Keratinocyte (primary cell): Measurements from ENCODE around the gene LRRC71. TPM values are rescaled to one million over a fixed set of nuclear protein-coding genes. Genes with fewer than 3 reads are reported as not detected.

Experiments used
- DNase-seq: peaks from one replicate; pipeline ENCODE4 v3.0.0-alpha.2; 2011; ENCODE audit warnings: low read depth, missing footprints, low spot score
- FAIRE-seq: peaks from 2 replicates; lab custom pipeline; 2011; peaks lifted over from hg19 to GRCh38; lab: Jason Lieb, UNC
- H2AFZ ChIP-seq: 2 replicates; pipeline ENCODE4 v1.6.0; 2012; ENCODE audit warnings: low read length, control low read depth, inconsistent platforms; ENCODE audit not compliant: control insufficient read depth
- H3K27ac ChIP-seq: 2 replicates; pipeline ENCODE4 v1.5.1; 2011; ENCODE audit warnings: low read length; ENCODE audit not compliant: control insufficient read depth, insufficient read depth
- H3K27me3 ChIP-seq: 3 replicates; pipeline ENCODE4 v1.6.0; 2011; ENCODE audit warnings: low read length; ENCODE audit not compliant: control insufficient read depth, insufficient read depth; ENCODE audit errors: extremely low read depth
- H3K36me3 ChIP-seq, 2 experiments: 2 replicates in 1 of 2; 3 replicates in 1 of 2; pipeline ENCODE4 v1.5.1; 2011; ENCODE audit warnings: low read length in 2 of 2, mild to moderate bottlenecking in 1 of 2; ENCODE audit not compliant: control insufficient read depth in 2 of 2, insufficient read depth in 2 of 2; ENCODE audit errors: extremely low read depth in 1 of 2
- H3K4me1 ChIP-seq: 3 replicates; pipeline ENCODE4 v1.5.1; 2011; ENCODE audit warnings: low read length; ENCODE audit not compliant: control insufficient read depth, insufficient read depth; ENCODE audit errors: extremely low read depth
- H3K4me2 ChIP-seq: 3 replicates; pipeline ENCODE4 v1.6.0; 2011; ENCODE audit warnings: low read depth, low read length; ENCODE audit not compliant: control insufficient read depth, insufficient read depth; ENCODE audit errors: extremely low read depth
- H3K4me3 ChIP-seq, 3 experiments: fragments of 200-600 bp in 1 of 3; sonication (generic) in 1 of 3; 2 replicates in 2 of 3; 3 replicates in 1 of 3; pipeline ENCODE4 v1.5.1; 2011 to 2016; ENCODE audit warnings: low read length in 3 of 3, mild to moderate bottlenecking in 3 of 3, control low read depth in 2 of 3, inconsistent platforms in 1 of 3, low read depth in 1 of 3, mixed read lengths in 1 of 3, mixed run types in 1 of 3, moderate library complexity in 1 of 3; ENCODE audit not compliant: control insufficient read depth in 2 of 3, insufficient read depth in 2 of 3; ENCODE audit errors: extremely low read depth in 1 of 3
- H3K79me2 ChIP-seq: 2 replicates; pipeline ENCODE4 v1.6.0; 2012; ENCODE audit warnings: low read length; ENCODE audit not compliant: control insufficient read depth, insufficient read depth
- H3K9ac ChIP-seq: 3 replicates; pipeline ENCODE4 v1.6.0; 2011; ENCODE audit warnings: low read length; ENCODE audit not compliant: control insufficient read depth, insufficient read depth; ENCODE audit errors: extremely low read depth
- H3K9me1 ChIP-seq: 3 replicates; pipeline ENCODE4 v1.6.0; 2011; ENCODE audit warnings: low read length; ENCODE audit not compliant: control insufficient read depth, insufficient read depth; ENCODE audit errors: extremely low read depth
- H3K9me3 ChIP-seq: 2 replicates; pipeline ENCODE4 v1.5.1; 2012; ENCODE audit warnings: low read depth, low read length; ENCODE audit not compliant: control insufficient read depth
- H4K20me1 ChIP-seq: 3 replicates; pipeline ENCODE4 v1.6.0; 2011; ENCODE audit warnings: low read length; ENCODE audit not compliant: control insufficient read depth, insufficient read depth; ENCODE audit errors: extremely low read depth
- EZH2 ChIP-seq: IDR thresholded peaks from one replicate; pipeline ENCODE4 v1.6.1; 2012; ENCODE audit warnings: inconsistent platforms, mild to moderate bottlenecking, low read length, moderate library complexity
- dilution Hi-C: fragments of 300-500 bp; cut with MboI; formaldehyde crosslinking; loops from one replicate; pipeline ENCODE4 v1.7.0; 2020; ENCODE audit warnings: low sequenced_read_pairs; ENCODE audit not compliant: extremely low pct_ligation_motif_present
- polyA plus RNA-seq, 5 experiments: library from polyadenylated mRNA; depleted of rRNA in 3 of 5; stranded (reverse) in 3 of 5; stranded (forward) in 1 of 5; unstranded in 1 of 5; fragments of >200 nt; gene quantifications; 1 replicate in 1 of 5; 2 replicates in 3 of 5; 3 replicates in 1 of 5; pipeline versions ENCODE4 v1.2.1 to v1.2.3, GENCODE V29; 2011 to 2012; ENCODE audit warnings: missing spikeins in 2 of 5, low read depth in 1 of 5, low replicate concordance in 1 of 5
- TF ChIP-seq, protein P1 (sequence below), 3 experiments: IDR thresholded peaks in 1 of 3; conservative IDR thresholded peaks in 1 of 3; optimal IDR thresholded peaks in 1 of 3; 2 replicates in 2 of 3; 3 replicates in 1 of 3; pipeline versions ENCODE3 to v1.5.1; 2011; ENCODE audit warnings: low read length in 3 of 3, mild to moderate bottlenecking in 3 of 3, moderate library complexity in 2 of 3, control low read depth in 1 of 3, inconsistent platforms in 1 of 3; ENCODE audit not compliant: insufficient read depth in 2 of 3; ENCODE audit errors: extremely low read depth in 1 of 3

Gene LRRC71
- polyA plus RNA-seq, 1 donor (not counting 4 experiments of a cell fraction or from before 2014, with no cell fraction given) = not detected

DNA sequence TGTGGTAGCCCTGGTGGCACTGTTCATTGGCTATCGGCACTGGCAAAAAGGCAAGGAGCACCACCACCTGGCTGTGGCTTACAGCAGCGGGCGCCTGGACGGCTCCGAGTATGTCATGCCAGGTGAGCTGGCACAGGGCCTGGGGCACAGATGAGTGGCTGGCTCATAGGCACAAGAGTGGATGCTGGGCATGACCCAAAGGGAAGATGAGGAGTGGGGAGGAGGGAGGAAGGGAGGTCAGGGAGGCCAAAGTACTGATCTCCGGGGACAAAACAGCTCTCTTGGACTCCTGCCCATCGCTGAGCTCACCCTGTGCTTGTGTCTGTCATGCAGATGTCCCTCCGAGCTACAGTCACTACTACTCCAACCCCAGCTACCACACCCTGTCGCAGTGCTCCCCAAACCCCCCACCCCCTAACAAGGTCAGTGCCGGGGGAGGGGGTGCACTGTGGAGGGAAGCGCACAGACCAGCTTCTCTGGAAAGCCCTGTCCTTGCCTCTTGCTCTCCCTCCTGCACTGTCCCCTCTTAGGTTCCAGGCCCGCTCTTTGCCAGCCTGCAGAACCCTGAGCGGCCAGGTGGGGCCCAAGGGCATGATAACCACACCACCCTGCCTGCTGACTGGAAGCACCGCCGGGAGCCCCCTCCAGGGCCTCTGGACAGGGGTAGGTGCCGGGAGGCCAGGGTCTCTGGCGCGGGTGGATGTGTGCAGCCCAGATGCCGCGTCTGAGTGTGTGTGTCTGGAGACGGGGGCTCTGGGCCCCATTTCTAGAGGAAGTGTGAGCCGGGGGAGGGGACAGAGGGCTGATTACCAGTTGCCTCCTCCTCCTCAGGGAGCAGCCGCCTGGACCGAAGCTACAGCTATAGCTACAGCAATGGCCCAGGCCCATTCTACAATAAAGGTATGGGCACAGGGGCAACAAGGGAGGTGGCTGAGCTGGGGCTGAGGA lies 7.3 kb upstream of the LRRC71 start:
- TF ChIP-seq EZH2 = no peak
- TF ChIP-seq, protein P1, sequence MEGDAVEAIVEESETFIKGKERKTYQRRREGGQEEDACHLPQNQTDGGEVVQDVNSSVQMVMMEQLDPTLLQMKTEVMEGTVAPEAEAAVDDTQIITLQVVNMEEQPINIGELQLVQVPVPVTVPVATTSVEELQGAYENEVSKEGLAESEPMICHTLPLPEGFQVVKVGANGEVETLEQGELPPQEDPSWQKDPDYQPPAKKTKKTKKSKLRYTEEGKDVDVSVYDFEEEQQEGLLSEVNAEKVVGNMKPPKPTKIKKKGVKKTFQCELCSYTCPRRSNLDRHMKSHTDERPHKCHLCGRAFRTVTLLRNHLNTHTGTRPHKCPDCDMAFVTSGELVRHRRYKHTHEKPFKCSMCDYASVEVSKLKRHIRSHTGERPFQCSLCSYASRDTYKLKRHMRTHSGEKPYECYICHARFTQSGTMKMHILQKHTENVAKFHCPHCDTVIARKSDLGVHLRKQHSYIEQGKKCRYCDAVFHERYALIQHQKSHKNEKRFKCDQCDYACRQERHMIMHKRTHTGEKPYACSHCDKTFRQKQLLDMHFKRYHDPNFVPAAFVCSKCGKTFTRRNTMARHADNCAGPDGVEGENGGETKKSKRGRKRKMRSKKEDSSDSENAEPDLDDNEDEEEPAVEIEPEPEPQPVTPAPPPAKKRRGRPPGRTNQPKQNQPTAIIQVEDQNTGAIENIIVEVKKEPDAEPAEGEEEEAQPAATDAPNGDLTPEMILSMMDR (optimal IDR thresholded peaks at IDR 0.05 in 1 of 3, IDR thresholded peaks at IDR 0.05 in 1 of 3, conservative IDR thresholded peaks at IDR 0.05 in 1 of 3; ENCODE audit: extremely low read depth in 1 of 3, insufficient read depth in 2 of 3, low read length in 3 of 3) = peak in 1 of 3 experiments; percentile 13
- peaks cover 6 to 23% of the 10 kb centered on the region in 2 experiments for H3K36me3 ChIP-seq
- H3K27me3 ChIP-seq = no peaks in the 10 kb centered on the region
- no peak overlapping the region for H2AFZ ChIP-seq
- H3K4me3 ChIP-seq = no peak overlapping the region
- no peaks in the 10 kb centered on the region for H3K79me2 ChIP-seq
- no peaks in the 10 kb centered on the region for H3K9me3 ChIP-seq
- H3K27ac ChIP-seq = no peak overlapping the region
- H3K9me1 ChIP-seq = no peaks in the 10 kb centered on the region
- peaks cover 6% of the 10 kb centered on the region for H3K4me1 ChIP-seq
- H4K20me1 ChIP-seq = no peaks in the 10 kb centered on the region
- no peak overlapping the region for H3K4me2 ChIP-seq
- no peak for FAIRE-seq
- H3K9ac ChIP-seq = no peak overlapping the region
- no peak for DNase-seq
- dilution Hi-C loops = no loop called here

DNA sequence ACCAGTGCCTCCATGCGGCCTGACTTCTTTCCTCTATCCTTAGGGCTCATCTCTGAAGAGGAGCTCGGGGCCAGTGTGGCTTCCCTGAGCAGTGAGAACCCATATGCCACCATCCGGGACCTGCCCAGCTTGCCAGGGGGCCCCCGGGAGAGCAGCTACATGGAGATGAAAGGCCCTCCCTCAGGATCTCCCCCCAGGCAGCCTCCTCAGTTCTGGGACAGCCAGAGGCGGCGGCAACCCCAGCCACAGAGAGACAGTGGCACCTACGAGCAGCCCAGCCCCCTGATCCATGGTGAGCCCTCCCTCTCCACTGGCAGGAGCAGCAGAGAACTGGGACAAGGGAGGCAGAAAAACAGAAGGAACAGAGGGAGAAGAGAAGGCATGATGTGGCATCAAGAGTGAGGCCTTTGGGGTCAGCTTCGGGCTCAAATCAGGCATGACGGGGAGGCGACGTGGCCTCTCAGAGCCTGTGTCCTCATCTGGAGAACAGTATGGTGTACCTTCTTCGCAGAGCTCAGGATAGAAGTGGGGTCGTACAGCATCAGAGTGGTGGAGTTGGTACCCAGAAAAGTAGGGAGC lies 6.5 kb upstream of the LRRC71 start:
- Histone ChIP-seq H3K4me2 (no peak overlapping the region), H4K20me1 (no peaks in the 10 kb centered on the region), H3K4me3 (no peak overlapping the region), H3K27me3 (no peaks in the 10 kb centered on the region), H3K36me3 (peaks cover 6 to 23% of the 10 kb centered on the region in 2 experiments), H2AFZ (no peak overlapping the region), H3K9me3 (no peaks in the 10 kb centered on the region), H3K9me1 (no peaks in the 10 kb centered on the region), H3K9ac (no peak overlapping the region), H3K79me2 (no peaks in the 10 kb centered on the region), H3K27ac (no peak overlapping the region), H3K4me1 (peaks cover 2% of the 10 kb centered on the region)
- dilution Hi-C loops = no loop called here
- FAIRE-seq (no peak), DNase-seq (no peak)
- TF ChIP-seq, protein P1 (optimal IDR thresholded peaks at IDR 0.05 in 1 of 3, IDR thresholded peaks at IDR 0.05 in 1 of 3, conservative IDR thresholded peaks at IDR 0.05 in 1 of 3; ENCODE audit: extremely low read depth in 1 of 3, insufficient read depth in 2 of 3, low read length in 3 of 3) = no peak
- TF ChIP-seq EZH2 = no peak
